Stimulated activated CD4-positive, alpha-beta T cell treated with anti-CD3 and anti-CD28 coated beads, Interleukin-1b, Interleukin-23, amount 100 ng/mL, for 48 hours (primary cell): ENCODE measurements around the gene SETDB1.
A peak's percentile ranks its signal among the peaks of the same experiment; 100 is the strongest.

Experiments used
- DNase-seq: peaks from one replicate; pipeline ENCODE4 v3.0.0-alpha.2; 2020

SETDB1 gene

DNA sequence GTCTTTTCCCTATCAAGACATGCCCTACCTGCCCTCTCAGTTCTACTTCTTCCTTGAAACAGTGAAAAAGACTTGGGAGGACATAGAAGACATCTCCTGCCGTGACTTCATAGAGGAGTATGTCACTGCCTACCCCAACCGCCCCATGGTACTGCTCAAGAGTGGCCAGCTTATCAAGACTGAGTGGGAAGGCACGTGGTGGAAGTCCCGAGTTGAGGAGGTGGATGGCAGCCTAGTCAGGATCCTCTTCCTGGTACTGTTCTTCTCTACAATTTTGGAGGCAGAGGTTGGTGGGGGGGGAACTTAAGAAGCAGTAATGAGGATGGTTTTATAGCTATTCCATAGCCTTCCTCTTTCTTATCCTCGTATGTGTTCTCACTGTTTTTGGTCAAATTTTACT is 18.7 kb downstream of the SETDB1 start:
- no peak for DNase-seq

DNA sequence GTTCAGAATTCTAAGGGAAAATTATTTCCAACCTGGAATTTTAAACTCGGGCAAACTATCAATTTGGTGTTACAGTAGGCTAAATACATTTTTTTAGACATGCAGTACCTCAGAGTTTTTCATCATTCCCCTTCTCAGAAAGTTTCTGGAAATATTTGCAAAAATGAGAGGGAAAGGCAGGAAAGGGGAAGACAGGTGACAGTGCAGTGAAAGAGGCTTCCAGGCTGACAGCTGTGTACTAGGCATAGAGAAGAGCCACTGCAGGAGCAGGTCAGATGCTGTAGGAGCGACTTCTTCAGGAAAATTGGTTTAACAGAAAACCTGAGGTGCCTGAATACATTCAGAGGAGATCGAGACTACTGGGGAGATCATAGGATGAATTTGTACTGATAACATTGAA is 28.5 kb downstream of the SETDB1 start:
- no peak for DNase-seq

DNA sequence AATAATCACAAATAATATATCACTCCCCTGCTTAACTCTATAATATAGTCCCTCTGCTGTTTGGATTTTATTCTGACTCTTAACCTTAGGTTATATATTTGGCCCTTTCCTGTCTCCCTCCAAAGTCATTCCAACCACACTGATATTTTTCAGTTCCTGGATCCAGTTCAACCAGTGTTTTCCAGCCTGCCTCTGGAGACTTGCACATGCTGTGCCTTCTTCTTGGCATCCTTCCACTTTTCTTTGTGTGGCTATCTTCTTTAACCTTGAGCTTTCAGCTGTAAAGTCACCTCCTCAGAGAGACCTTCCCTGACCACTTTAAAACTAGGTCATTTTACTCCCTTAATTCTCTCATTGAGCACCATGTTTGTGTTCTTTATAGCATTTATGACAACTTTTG is 29.1 kb downstream of the SETDB1 start:
- no peak for DNase-seq

DNA sequence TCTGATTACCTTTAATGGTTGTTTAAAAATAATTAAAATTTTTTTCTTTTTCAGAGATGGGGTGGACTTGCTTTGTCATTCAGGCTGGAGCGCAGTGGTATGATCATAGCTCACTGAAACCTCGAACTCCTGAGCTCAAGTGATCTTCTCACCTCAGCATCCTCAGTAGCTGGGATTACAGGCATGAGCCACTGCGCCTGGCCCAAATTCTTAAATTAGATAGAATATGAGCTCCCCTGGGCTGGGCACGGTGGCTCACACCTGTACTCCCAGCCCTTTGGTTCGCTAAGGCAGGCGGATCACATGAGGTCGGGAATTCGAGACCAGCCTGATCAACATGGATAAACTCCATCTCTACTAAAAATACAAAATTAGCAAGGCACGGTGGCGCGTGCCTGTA is 31.5 kb downstream of the SETDB1 start:
- no peak for DNase-seq

DNA sequence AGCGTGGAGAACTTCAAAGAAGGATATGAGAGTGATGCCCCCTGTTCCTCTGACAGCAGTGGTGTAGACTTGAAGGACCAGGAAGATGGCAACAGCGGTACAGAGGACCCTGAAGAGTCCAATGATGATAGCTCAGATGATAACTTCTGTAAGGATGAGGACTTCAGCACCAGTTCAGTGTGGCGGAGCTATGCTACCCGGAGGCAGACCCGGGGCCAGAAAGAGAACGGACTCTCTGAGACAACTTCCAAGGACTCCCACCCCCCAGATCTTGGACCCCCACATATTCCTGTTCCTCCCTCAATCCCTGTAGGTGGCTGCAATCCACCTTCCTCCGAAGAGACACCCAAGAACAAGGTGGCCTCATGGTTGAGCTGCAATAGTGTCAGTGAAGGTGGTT is 34.5 kb downstream of the SETDB1 start:
- DNase-seq = no peak

DNA sequence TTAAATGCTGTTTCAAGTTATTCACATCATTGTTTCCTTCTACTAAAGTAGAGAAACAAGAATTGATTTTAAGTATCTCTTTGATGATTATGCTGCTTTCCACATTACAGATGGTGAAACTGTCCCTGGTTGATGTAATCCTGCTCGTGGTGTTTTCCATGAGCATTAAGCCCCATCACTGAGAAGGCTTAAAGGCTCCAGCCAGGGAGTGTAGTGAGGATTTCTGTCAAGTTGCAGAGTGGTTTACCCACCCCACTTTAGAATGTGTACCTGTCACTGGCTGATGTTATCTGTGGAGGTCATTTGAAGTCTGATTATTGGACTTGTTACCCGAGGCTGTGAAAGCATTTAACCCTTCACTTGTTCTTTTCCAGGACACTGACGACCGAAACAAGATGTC is 35.6 kb downstream of the SETDB1 start:
- no peak for DNase-seq

DNA sequence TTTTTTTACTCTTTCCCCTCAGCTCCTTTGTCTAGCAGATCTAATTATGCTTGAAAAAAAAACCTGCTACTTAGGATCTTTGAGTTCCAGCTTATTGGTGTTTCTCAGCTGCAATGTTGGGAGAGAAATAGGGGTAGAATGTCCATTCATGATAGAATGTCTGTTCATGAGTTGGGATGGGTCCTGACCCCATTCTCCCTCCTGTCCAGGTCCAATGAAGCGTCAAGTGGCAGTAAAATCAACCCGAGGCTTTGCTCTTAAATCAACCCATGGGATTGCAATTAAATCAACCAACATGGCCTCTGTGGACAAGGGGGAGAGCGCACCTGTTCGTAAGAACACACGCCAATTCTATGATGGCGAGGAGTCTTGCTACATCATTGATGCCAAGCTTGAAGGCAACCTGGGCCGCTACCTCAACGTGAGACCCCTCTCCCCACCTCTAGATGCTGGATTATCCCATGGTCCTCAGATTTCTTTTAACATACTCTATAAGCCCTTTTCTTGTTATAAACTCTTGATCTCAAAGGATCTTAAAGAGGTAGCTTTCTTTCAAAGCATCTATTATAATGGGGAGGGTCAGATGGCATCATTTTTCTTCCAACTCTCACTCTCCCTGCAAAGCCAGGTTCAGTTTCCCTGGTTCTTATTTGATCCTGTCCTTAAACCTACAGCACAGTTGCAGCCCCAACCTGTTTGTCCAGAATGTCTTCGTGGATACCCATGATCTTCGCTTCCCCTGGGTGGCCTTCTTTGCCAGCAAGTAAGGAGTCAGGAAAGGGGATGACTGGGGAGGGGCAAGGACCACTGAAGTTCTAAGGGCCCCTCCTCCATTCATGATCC is 37.4 kb downstream of the SETDB1 start:
- no peak for DNase-seq

DNA sequence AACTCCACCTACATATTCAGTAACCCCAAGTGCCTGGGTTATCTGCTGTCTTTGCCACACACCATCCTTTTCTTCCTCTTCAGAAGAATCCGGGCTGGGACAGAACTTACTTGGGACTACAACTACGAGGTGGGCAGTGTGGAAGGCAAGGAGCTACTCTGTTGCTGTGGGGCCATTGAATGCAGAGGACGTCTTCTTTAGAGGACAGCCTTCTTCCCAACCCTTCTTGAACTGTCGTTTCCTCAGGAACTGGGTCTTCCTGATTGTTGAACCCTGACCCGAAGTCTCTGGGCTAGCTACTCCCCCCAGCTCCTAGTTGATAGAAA is 38.0 kb downstream of the SETDB1 start:
- no peak for DNase-seq

DNA sequence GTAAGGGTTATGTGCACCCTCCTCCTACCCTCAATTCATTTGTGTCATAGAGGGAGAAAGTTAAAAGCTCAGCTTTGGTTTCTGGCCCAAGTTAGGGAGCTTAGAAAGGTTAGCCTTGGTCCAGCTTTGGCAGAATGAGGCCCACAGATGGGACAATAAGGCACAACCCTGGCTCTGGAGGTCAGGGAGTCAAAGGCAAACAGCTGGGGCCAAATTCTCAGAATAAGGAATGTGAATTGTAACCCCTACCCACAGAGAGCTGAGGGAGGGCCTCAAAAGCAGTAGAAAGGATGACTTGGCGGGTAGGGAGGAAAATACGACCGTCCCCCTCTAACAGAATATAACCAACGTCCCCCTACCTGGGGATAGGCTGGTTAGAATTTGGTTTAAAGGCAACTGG is 39.4 kb downstream of the SETDB1 start:
- no peak for DNase-seq

DNA sequence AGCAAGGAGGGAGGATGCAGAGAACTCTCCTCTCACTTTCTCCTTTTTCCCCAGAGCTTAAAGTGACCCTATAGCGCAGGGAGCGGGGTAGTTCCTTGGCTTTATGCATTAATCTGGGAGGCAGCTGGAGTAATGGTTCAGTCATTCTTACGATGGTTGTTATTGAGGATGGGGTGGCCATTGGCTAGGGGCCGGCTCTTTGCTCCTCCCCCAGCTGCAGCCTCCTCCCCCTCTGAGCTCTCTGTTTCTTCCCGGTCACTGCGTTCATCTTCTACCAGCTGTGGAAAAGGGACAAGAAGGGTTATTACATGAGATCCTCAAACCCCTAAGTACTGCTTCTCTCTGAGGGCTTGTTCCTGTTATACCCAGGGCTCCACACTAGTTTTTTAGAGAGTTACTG is 39.8 kb downstream of the SETDB1 start:
- no peak for DNase-seq

DNA sequence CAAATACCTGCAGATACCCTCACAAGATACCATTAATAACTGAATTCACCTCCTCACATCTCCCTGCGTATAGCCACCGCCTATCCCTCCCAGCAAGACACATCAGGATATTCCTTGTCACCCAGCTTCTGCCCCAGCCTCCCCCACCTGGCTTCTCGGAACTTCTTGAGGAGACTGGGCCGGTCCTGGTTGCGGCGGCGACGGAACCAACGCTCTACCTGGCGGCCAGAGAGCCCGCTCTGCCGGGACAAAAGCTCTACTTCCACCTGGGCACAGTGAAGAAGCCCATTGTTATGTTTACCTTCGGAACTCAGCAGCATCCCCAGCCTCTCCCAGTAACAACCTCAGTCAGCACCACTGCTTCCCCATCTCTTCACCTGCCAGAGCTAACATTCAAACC is 41.8 kb downstream of the SETDB1 start:
- DNase-seq = no peak

DNA sequence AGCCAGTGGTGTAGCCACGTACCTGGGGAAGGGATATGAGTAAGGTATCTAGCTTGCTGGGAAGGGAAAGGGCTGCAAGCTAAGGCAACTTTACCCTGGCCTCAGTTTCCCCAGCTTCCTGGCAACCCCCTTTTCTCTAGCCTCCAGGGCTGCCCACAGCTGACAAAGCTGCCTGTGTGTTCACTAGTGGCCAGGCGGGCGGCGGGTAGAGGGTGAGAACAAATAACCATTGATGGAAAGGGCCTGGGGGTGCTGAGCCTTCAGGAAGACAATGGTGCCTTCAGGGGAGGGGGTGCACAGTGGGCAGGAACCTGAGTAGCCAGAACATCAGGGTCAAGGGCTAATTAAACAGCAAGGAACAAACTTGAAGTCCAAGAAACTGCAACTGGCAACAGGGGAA is 42.3 kb downstream of the SETDB1 start:
- no peak for DNase-seq

DNA sequence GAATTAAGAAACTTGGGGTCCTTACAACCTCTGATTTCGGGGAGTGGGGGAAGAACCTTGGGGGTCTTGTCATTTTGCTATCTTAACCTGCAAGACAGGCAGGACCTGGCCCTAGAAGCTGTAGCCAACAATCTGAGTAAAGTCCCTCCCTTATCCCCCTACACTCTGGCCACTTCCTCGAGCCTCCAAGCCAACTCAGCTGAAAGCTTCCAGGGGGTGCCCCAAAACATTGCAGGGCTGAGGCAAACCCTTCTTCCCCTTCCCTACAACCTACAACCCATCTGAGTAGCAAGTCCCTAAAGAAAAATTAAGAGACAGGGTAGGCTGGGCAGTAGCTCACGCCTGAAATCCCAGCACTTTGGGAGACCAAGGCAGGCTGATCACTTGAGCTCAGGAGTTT is 43.5 kb downstream of the SETDB1 start:
- DNase-seq = no peak

DNA sequence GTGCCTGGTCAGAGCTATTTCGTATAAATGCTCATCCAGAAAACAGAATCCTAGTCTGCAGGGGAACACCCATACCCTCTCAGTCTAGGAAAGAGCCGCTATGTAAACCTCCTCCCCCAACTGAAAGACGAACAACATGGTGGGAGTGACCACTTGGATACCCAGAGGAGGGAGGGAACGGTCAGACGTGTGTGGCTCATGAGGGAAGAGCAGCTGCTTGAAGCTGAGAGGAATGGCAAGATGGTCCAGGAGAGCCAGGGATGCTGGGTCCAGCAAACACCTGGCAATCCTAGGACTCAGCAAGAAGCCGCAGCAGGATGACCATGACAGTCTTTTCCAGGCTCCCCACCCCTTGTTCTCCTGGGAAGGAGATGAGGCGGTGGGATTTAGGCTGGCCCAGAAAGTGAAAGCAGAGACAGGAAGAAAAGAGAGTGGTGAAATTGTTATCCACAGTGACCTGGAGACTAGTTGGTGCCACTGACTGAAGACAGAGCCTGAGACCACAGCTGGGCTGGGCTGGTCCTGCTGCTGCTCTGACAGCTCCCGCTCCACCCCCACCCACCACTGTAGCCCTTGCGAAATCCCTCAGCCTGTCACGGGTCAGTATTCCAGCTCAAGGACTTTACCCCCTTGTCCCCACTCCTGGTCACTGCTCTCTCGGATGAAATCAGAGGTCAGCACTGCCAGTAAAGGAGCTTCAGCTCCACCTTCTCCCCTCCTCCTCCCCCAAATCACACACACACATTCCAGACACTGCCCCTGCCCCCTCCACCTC is 44.8 kb downstream of the SETDB1 start:
- DNase-seq = no peak

DNA sequence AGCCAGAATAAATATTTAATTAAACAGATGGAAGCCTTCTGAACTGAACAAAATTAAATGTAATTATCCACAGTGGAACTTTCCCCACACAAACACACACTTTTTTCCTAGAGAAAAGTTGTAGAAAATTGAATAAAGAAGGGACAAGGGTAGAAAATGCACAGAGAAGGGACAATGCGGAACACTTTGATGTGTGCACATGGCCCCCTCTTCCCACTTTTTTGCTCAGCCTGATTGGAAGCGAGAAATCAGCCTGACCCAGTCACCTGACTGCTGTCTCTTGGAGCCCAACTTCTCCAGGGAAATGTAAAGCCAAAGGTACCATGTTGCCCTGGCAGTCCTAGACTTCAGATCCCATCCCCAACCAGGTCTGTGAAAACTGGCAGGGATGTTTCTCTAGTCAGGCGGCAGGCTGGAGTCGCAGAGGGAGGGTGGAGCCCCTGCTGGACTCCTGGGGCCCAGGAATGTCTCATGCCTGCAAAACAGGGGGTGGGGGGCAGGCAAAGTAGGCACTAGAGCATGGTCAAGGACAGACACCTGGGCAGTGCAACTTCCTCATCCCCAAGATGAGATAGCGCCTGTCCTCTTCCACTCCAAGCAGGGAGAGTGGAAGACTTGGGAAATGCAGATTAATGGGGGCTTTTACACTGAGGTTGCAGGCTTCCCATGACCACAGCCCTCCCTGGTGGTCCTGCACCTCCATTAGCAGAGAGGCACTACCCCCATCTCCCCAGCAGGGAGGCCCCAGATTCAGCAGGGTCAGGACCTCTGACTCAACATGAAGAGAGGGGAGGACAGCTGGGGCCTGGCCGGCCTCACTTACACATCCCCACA is 45.6 kb downstream of the SETDB1 start:
- no peak for DNase-seq

DNA sequence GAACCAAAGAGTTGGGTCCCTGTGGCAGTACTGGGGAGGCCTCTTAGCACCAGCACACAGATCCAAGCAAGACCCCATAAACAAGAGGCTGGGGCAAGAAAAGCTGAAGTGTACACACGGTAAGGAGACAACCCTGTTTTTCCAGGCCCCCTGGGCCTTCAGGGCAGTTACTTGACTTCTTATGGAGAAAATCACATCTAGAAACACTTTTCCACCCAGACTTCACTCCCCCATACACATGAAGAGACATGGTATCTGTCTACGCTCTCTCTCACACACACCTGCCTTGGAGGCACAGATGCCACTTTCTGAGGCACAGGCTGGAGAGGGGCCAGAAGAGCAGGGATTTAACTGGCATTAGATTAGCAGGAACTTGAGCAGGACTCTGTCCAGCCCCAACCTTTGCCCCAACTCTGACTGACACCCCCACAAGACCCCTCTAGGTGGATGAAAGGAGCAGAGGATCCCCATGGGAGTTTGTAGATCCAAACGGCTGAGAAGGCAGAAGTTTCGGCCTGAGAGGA is 46.3 kb downstream of the SETDB1 start:
- DNase-seq = no peak

DNA sequence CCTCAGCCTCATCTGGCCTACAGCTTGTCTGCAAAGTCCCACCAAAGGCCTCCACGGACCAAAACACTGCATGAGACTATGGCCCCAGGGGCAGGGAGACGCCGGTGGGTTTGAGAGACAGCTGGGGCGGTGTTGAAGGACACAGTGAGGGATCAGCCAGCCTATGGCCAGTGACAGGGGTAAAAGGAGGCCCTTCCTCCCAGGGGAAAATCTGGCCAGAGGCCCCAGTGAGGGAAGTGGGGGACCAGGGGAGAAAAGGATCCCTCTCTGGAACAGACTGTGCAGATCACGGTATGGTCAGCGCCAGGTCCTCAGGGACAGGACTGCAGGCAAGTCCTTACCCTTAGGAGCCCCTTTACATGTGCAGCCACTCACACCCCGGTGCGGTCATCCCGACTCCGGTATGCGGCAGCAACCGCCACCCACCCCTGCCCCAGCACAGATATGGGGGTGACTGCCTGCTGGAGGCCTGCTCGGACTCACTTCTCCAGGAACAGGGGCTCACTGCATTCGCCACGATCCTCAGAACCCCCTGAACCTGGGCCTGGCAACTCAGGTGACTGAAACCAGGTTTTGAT is 47.2 kb downstream of the SETDB1 start:
- no peak for DNase-seq

DNA sequence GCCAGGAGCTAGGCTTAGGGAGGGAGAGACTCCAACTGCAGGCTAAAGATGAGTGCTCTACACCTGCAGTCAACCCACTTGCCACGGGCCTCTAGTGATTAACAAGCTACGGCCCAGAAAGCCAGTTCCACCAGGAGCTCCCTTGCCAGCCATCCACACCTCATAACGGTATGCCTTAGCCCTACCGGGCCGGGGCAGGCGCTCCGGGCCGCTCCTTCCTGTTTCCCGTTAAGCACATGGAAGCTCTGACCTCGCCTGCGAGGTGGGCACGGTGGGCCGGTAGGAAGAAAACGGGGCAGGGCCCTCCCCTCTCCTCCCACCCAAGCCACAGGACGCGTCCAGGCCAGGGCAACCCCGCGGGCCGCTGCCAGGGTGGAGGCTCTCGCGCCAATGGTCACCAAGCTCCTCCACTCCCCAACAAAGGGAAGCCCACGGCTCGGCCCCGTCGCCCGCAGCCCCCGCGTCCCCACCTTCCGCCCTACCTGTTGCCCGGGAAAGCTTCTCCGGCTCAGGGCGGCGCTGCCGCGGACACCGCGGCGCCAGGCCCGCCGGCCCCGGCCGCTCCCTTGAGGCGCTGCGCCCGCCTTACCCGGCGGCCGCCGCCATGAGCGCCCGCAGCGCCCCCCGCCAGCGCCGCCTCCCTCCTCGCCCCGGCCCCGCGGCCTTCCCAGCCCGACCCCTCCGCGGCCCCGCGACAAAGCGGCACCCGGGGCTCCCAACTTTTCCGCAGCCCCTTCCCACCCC is 47.8 kb downstream of the SETDB1 start:
- DNase-seq = peak; percentile 43

DNA sequence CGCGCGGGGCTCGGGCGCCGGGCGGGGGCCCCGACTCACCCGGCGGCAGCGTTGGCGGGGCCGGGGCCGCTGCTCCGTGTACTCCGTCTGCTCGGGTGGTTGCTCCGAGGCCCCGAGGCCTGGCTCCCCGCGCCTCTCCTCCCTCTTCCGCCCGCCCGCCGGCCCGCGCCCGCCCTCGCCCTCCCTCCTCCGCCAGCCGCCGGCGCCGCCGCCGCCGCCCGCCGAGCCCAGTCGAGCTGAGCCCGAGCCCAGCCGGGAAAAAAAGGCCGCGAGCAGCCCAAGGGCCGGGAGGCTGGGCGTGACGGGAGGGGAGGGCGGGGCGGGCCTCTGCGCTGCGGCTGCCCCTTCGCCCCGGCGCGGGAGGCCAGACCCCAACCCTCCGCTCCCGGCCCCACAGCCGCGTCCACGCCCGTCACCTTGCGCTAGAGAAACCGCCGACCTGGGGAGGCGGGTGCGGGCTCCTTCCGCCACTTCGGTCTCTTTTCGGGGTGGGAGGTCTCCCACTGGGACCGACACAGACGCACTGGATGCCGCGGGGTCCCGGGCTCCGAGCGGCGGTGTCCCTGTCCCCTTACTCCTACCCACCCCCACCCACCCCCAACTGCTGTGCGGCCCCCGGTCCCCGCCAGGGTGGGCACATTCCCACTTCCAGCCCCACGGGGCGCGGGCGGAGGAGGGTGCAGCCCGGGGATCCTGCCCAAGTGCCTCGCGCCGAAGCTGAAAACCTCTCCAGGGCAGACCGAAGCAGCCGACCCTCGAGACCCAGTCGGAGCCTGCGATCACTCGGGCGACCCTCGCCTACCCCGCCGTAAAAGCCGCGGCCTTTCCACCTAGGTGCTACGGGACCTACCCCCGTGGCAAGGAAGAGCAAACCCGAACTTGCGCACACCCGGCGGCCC is 48.7 kb downstream of the SETDB1 start, which contains the start of gene CERS2:
Gene CERS2, minus strand, starts transcription at position 256 of the 899 bp plus-strand sequence. CDS start 5,745 bp downstream, outside the sequence.
- DNase-seq = peak; percentile 71

DNA sequence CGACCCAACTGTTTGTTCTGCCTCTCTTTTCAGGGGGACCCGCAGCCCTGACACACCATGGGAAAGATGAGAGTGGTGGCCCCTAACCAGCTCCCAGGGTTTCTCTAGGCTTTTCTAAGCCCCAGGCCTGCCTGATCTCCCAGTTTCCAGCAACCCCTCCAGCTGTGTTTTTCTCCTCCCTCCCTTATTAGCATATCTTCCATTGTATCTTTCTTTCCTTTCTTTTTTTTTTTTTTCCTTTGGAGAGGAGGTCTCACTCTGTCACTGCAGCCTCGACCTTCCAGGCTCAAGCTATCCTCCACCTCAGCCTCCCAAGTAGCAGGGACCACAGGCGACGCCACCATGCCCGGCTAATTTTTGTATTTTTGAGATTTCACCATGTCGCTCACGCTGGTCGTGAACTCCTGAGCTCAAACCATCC is 50.2 kb downstream of the SETDB1 start:
- no peak for DNase-seq
